GM18499 (cell line): ENCODE measurements around the gene SLC16A13.
"Not testable (repeated sequence)": the region's sequence is repeated elsewhere in the genome, so short reads cannot be mapped to it uniquely, and the experiment has no call there.

ENCODE experiments used
- ATAC-seq: cut with Tn5 transposase; IDR thresholded peaks from one replicate; pipeline ENCODE4 v1.9.1; 2021; ENCODE audit warnings: moderate number of reproducible peaks; ENCODE audit not compliant: insufficient read depth, unreplicated experiment

Gene SLC16A13

DNA sequence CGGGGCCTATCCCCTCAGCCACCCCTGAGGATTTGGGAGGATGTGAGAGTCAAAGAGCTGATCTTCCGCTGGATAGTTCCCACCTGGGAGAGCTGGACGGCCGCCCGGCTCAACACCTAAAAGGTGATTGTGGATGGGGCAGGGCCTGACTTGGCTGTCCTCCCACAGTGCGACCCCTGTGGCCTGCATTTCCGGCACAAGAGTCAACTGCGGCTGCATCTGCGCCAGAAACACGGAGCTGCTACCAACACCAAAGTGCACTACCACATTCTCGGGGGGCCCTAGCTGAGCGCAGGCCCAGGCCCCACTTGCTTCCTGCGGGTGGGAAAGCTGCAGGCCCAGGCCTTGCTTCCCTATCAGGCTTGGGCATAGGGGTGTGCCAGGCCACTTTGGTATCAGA is 8.5 kb upstream of the SLC16A13 start:
- ATAC-seq: no peak

- no peak for ATAC-seq
Measured at GRCh38 chr17:7029096-7029495, 6.7 kb upstream of the SLC16A13 start.

GRCh38 chr17:7029659-7030058 is 6.2 kb upstream of the SLC16A13 start:
- ATAC-seq: no peak

GRCh38 chr17:7034955-7035590 is 742 bp upstream of the SLC16A13 start:
- no peak for ATAC-seq

GRCh38 chr17:7038025-7038862 is 2.4 kb downstream of the SLC16A13 start:
- no peak for ATAC-seq

DNA sequence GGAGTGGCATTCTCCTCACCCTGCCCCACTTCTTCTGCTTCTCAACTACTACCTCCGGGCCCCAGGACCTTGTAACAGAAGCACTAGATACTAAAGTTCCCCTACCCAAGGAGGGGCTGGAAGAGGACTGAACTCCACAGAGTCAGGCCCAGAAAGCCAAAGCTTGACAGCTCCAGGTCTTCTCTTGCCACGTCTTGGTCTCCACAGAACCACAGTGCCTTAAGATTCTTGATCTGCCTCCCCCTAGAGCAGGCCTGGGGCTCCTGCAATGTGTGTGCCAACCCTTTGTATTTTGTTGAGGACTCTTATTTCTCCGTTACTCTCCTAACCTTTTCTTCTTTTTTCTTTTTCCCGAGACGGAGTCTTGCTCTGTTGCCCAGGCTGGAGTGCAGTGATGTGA is 4.0 kb downstream of the SLC16A13 start:
- no peak for ATAC-seq

GRCh38 chr17:7041607-7042500 is 6.0 kb downstream of the SLC16A13 start:
- ATAC-seq: no peak

DNA sequence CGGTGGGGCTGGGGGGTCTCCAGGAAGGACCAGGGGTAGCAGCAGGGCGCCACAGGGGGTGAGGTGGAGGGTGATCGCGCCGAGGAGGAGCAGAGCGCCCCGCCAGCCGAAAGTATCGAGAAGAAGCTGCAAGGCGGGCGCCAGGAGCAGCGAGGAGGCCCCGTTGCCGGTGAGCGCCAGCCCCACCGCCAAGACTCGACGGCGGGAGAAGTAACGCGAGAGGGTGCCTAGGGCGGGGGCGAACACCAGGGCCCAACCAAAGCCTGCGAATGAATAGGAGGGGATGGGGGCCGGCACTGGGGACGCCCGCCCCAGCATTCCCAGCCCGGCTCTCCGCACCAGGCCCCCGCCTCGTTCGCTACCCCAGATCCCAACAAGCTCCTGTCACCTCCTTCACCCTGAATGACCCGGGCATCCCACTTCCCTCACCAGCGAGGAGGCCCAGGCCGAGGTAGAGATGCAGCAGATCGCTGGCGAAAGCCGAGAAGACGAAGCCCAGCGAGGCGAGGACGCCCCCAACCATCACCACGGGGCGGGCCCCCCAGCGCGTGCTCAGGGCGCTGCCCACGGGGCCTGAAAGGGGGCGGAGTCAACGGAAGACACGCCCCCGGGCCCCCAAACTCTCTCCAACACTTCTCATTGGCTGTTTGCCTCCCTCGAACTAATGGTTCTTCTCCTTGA is 6.8 kb downstream of the SLC16A13 start:
- no peak for ATAC-seq

GRCh38 chr17:7043182-7043496 is 7.3 kb downstream of the SLC16A13 start:
- no peak for ATAC-seq

GRCh38 chr17:7043497-7044198 is 7.8 kb downstream of the SLC16A13 start, which contains the start of gene SLC16A11:
TSS of gene SLC16A11 (minus strand) at chr17:7044092. CDS start at chr17:7043513, 579 bp downstream.
- no peak for ATAC-seq

DNA sequence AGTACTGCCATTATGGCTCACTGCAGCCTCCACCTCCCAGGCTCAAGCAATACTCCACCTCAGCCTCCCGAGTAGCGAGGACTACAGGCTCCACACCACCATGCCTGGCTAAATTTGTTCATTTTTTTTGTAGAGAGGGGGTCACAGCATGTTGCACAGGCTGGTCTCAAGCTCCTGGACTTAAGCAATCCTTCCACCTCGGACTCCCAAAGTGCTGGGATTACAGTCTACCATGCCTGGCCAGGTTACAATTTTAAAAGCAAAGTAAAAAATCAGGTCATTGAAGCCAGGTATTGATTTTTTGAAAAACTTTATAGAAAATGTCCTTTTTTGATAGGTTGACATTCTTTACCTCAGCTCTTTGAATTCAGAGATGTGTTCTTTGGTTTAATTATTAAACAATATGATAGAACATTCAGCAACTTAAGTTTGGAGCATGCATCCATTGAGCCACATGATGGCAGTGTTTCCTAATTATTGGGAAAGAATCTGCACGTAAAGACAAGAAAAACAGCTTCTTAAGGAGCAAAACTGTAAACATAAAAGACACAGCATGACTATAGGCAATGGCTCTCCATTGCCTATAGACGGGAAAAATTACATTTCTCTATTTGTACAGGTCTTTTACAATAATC is 9.8 kb downstream of the SLC16A13 start:
- ATAC-seq: no peak

DNA sequence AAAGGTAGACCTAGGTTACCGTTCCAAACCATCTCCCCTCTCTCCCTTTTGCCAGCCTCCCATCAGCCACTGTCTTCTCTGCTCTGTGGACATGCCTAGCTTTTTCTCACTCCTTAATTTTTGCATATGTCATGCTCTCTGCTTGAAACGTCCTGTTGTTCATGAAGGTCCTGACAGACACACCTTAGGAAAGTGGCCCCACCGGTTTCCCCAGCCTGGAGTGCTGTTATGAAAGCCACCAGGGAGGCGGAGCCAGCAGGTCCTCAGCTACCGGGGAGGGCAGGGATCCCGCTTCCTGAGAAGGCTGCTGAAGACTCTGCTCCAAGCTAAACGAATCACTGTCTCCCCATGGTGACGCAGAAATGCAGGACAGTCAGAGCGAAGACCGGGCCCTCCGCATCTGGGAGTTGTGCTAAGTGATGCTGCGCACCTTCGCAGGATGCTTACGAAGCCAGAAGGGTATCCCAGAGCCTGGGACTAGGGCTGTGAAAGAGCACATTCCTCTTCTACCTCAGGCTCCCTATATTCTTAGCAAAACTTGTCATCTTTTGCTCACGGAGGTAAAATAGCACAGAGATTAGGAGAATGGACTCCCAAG is 10.4 kb downstream of the SLC16A13 start:
- ATAC-seq: no peak

GRCh38 chr17:7046725-7047397 is 11.0 kb downstream of the SLC16A13 start:
- not testable (repeated sequence) for ATAC-seq

GRCh38 chr17:7047566-7047965 is 11.8 kb downstream of the SLC16A13 start:
- no peak for ATAC-seq

GRCh38 chr17:7048968-7049367 is 13.2 kb downstream of the SLC16A13 start:
- ATAC-seq: no peak

- ATAC-seq: not testable (repeated sequence)
Measured at GRCh38 chr17:7050583-7050982, 14.8 kb downstream of the SLC16A13 start.

GRCh38 chr17:7056386-7056785 is 20.6 kb downstream of the SLC16A13 start:
- ATAC-seq: no peak

DNA sequence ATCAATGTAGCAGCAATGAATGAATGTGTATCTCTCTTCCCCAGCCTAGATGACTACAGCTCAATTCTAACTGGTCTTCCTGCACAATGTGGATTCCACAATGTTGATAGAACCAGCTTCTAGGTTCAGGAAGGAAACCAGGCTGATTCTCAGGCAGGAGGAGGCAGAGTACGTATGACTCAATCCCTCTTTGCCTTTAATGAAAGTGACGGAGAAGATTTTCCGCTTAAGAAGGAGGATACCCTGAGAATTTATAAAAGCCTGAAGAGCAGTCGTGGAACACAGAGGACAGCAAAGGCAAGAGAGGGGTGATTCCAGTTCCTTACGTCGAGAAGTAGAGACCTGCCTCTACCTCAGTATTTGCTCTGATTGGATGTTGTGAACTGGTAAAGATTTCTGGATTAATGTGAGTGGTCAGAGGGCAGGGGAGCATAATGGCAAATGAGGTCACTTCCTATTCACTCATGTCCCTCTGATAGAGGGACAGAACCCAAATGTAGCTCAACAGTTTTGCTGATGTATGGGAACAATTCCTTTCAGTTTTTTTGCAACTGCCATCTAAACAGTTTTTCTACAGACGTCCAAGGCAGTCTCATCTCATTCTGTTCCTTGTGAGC is 23.1 kb downstream of the SLC16A13 start:
- ATAC-seq: no peak
